HepG2 (cell line): ENCODE measurements around the gene GDE1. TPM values are rescaled to one million over a fixed set of nuclear protein-coding genes. Genes with fewer than 3 reads are reported as not detected.

Experiments used
- ATAC-seq: fragments of 200-7000 bp; cut with Tn5 transposase; 3 replicates; pipeline ENCODE4 v1.9.1; 2020; ENCODE audit warnings: mild to moderate bottlenecking, moderate library complexity
- BruUV-seq: library from RNA; stranded (reverse); fragments of 400-500 nt; replicated peaks from 2 replicates; lab custom pipeline; 2021; lab: Mats Ljungman, UMichigan
- CTCF ChIA-PET: fragments of 300-600 bp; formaldehyde crosslinking; extraction: SDS; loops from one replicate; lab custom pipeline; 2021; ENCODE audit warnings: low total read pairs, inconsistent platforms, low intra/inter-chr PET ratio; lab: Yijun Ruan, JAX
- POLR2A ChIA-PET: fragments of 350-600 bp; sonication (Branson Sonifier 250); formaldehyde crosslinking; loops from one replicate; lab custom pipeline; 2020; ENCODE audit warnings: antibody characterized with exemption, inconsistent platforms; lab: Yijun Ruan, JAX
- DNase-seq: peaks from one replicate; pipeline ENCODE4 v3.0.0-alpha.2; 2015; ENCODE audit warnings: low spot score
- FAIRE-seq: peaks from 3 replicates; lab custom pipeline; 2011; peaks lifted over from hg19 to GRCh38; lab: Jason Lieb, UNC
- H2AFZ ChIP-seq: one replicate; pipeline ENCODE4 v1.6.1; 2011; ENCODE audit warnings: low read length, inconsistent platforms
- H3K27ac ChIP-seq: fragments of 300-600 bp; 3 replicates; pipeline ENCODE4 v1.8.0; 2011; ENCODE audit warnings: mixed run types, mild to moderate bottlenecking, mixed read lengths, low read length, inconsistent platforms; ENCODE audit not compliant: insufficient read depth; ENCODE audit errors: extremely low read length
- H3K27me3 ChIP-seq, 2 experiments: fragments of 200-600 bp in 1 of 2; 2 replicates in 1 of 2; 3 replicates in 1 of 2; pipeline versions ENCODE4 v1.6.0 to v1.8.0; 2011; ENCODE audit warnings: low read length in 2 of 2, mild to moderate bottlenecking in 2 of 2, moderate library complexity in 2 of 2, inconsistent platforms in 1 of 2; ENCODE audit not compliant: insufficient read depth in 2 of 2, control insufficient read depth in 1 of 2
- H3K36me3 ChIP-seq, 2 experiments: fragments of 200-600 bp in 1 of 2; replicated peaks in 1 of 2; 2 replicates in 1 of 2; 3 replicates in 1 of 2; pipeline versions ENCODE4 v1.5.1 to v1.8.0; 2011; ENCODE audit warnings: low read length in 2 of 2, inconsistent platforms in 1 of 2; ENCODE audit not compliant: insufficient read depth in 2 of 2, control insufficient read depth in 1 of 2
- H3K4me1 ChIP-seq: 2 replicates; pipeline ENCODE4 v1.5.1; 2012; ENCODE audit warnings: low read length, inconsistent platforms; ENCODE audit not compliant: insufficient read depth
- H3K4me2 ChIP-seq: 2 replicates; pipeline ENCODE4 v1.6.0; 2011; ENCODE audit warnings: low read depth, low read length, inconsistent platforms
- H3K4me3 ChIP-seq, 3 experiments: fragments of 200-600 bp in 1 of 3; sonication (generic), shearing (Covaris generic) in 1 of 3; replicated peaks in 1 of 3; 2 replicates each; pipeline ENCODE4 v1.5.1; 2011 to 2016; ENCODE audit warnings: low read length in 3 of 3, inconsistent platforms in 2 of 3, low read depth in 2 of 3, mild to moderate bottlenecking in 2 of 3, control low read depth in 1 of 3, mixed read lengths in 1 of 3; ENCODE audit not compliant: insufficient read depth in 1 of 3
- H3K79me2 ChIP-seq: one replicate; pipeline ENCODE4 v1.6.1; 2011; ENCODE audit warnings: low read length, inconsistent platforms; ENCODE audit not compliant: insufficient read depth
- H3K9ac ChIP-seq: 2 replicates; pipeline ENCODE4 v1.6.0; 2011; ENCODE audit warnings: mild to moderate bottlenecking, low read depth, low read length, inconsistent platforms; ENCODE audit not compliant: insufficient read depth
- H3K9me3 ChIP-seq: 2 replicates; pipeline ENCODE4 v1.5.1; 2012; ENCODE audit warnings: mild to moderate bottlenecking, low read length
- H4K20me1 ChIP-seq: 2 replicates; pipeline ENCODE4 v1.6.0; 2011; ENCODE audit warnings: inconsistent platforms, mild to moderate bottlenecking, low read length, moderate library complexity; ENCODE audit not compliant: insufficient read depth
- FOSL2 ChIP-seq: sonication (generic); formaldehyde crosslinking; IDR thresholded peaks from 2 replicates; pipeline ENCODE4 v1.4.0; 2020; ENCODE audit warnings: missing genetic modification reagents
- RCOR2 ChIP-seq: IDR thresholded peaks from 2 replicates; pipeline ENCODE4 v1.6.1; 2016; ENCODE audit warnings: missing biosample characterization, missing genetic modification reagents
- RFXANK ChIP-seq: IDR thresholded peaks from 2 replicates; pipeline ENCODE4 v1.6.1; 2016
- SOX6 ChIP-seq, 2 experiments: fragments of 450-650 bp in 1 of 2; sonication (generic) in 1 of 2; formaldehyde crosslinking in 1 of 2; IDR thresholded peaks; 2 replicates each; pipeline versions ENCODE4 v1.4.0 to v1.6.1; 2017 to 2020; ENCODE audit warnings: antibody characterized with exemption in 1 of 2, mild to moderate bottlenecking in 1 of 2, missing genetic modification reagents in 1 of 2
- SRSF1 ChIP-seq: fragments of 200-400 bp; formaldehyde crosslinking; optimal IDR thresholded peaks from 2 replicates; pipeline ENCODE3; 2017; ENCODE audit warnings: mild to moderate bottlenecking, low read depth, low read length, moderate library complexity
- TEAD3 ChIP-seq: optimal IDR thresholded peaks from 2 replicates; pipeline ENCODE3; 2016; ENCODE audit warnings: borderline replicate concordance
- ZBTB3 ChIP-seq: sonication (generic); formaldehyde crosslinking; IDR thresholded peaks from 2 replicates; pipeline ENCODE4 v1.4.0; 2020; ENCODE audit warnings: low read depth, mild to moderate bottlenecking, moderate library complexity, missing genetic modification reagents, borderline replicate concordance
- ZC3H13 ChIP-seq: sonication (generic); formaldehyde crosslinking; IDR thresholded peaks from 2 replicates; pipeline ENCODE4 v1.8.1; 2023; ENCODE audit warnings: mild to moderate bottlenecking, missing genetic modification reagents, moderate library complexity
- ZNF143 ChIP-seq: sonication (generic); formaldehyde crosslinking; IDR thresholded peaks from 2 replicates; pipeline ENCODE4 v1.4.0; 2020; ENCODE audit warnings: missing genetic modification reagents
- ZNF230 ChIP-seq: sonication (generic); formaldehyde crosslinking; IDR thresholded peaks from 2 replicates; pipeline ENCODE4 v1.4.0; 2020; ENCODE audit warnings: mild to moderate bottlenecking, missing genetic modification reagents
- ZNF430 ChIP-seq: sonication (generic); formaldehyde crosslinking; IDR thresholded peaks from 2 replicates; pipeline ENCODE4 v1.9.0; 2021; ENCODE audit warnings: mild to moderate bottlenecking, missing genetic modification reagents
- ZNF619 ChIP-seq: sonication (generic); formaldehyde crosslinking; IDR thresholded peaks from 2 replicates; pipeline ENCODE4 v1.4.0; 2020; ENCODE audit warnings: mild to moderate bottlenecking, missing genetic modification reagents
- ZSCAN20 ChIP-seq: sonication (generic); formaldehyde crosslinking; IDR thresholded peaks from 2 replicates; pipeline ENCODE4 v1.4.0; 2020; ENCODE audit warnings: missing genetic modification reagents, mild to moderate bottlenecking, borderline replicate concordance
- WGBS: methylation state at CpG from one replicate; pipeline ENCODE4 v1.1.6; 2017; ENCODE audit warnings: low lambda C conversion rate; 5-methylcytosine and 5-hydroxymethylcytosine counted together
- in situ Hi-C: cut with HindIII; loops from 2 replicates; pipeline ENCODE4 v1.10.0; 2017; ENCODE audit warnings: low pct_unique_long_range_greater_than_20kb; ENCODE audit not compliant: extremely low pct_ligation_motif_present
- intact Hi-C: fragments of 100-400 bp; cut with micrococcal nuclease; formaldehyde crosslinking; loops from one replicate; pipeline ENCODE4 v1.10.0; 2022; ENCODE audit not compliant: unreplicated experiment
- polyA plus RNA-seq, 8 experiments: library from polyadenylated mRNA; depleted of rRNA in 3 of 8; stranded (reverse) in 7 of 8; unstranded in 1 of 8; fragments of >200 nt; fragmentation: Illumina TruSeq in 4 of 8; extraction: Trizol in 4 of 8; gene quantifications; 2 replicates each; pipeline versions ENCODE4 v1.2.1 to v1.2.3, GENCODE V29; 2011 to 2016; ENCODE audit warnings: low read depth in 4 of 8, missing spikeins in 1 of 8, mixed read lengths in 1 of 8; ENCODE audit not compliant: insufficient read depth in 1 of 8
- total RNA-seq, 5 experiments: library from RNA; depleted of rRNA; stranded (reverse); fragments of >200 nt; fragmentation: Illumina TruSeq; extraction: Trizol; gene quantifications; 2 replicates each; pipeline ENCODE4 v1.2.3, GENCODE V29; 2016; ENCODE audit warnings: low read depth in 1 of 5
- TF ChIP-seq, protein P1 (sequence below): IDR thresholded peaks from 2 replicates; pipeline ENCODE4 v1.4.0; 2020; ENCODE audit warnings: mild to moderate bottlenecking, missing genetic modification reagents
- TF ChIP-seq, protein P2 (sequence below): sonication (generic); formaldehyde crosslinking; IDR thresholded peaks from 2 replicates; pipeline ENCODE4 v1.4.0; 2020; ENCODE audit warnings: missing genetic modification reagents
- TF ChIP-seq, protein P3 (sequence below): sonication (generic); formaldehyde crosslinking; IDR thresholded peaks from 2 replicates; pipeline ENCODE4 v1.4.0; 2020; ENCODE audit warnings: missing genetic modification reagents, mild to moderate bottlenecking, borderline replicate concordance
- TF ChIP-seq, protein P4 (sequence below): sonication (generic); formaldehyde crosslinking; IDR thresholded peaks from 2 replicates; pipeline ENCODE4 v1.5.0; 2020; ENCODE audit warnings: missing genetic modification reagents

GDE1 gene
- total and polyA plus RNA-seq, 2 of the 13 experiments (the other 11 are each of a cell fraction or from before 2014, with no cell fraction given) = 35.9 to 59.0 TPM

DNA sequence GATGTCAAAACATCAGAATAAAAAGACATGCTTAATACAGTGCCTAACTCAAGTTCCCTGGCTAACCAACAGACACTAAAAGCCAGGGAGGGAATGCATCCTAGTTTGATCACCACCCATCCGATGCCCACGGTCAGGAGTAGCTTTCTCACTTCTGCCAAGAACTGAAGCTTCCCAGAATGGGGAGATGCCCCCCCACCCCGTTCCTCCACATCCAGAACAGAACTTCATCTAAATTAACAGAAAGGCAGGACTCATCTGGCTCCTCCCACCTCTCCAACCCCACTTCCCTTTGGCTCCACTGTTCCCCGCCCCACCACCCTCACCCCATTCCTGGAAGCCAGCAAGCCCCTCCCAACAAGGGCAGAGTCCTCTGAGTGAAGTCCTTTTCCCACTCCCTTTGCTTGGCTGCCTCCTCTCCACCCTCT lies 33.7 kb downstream of the GDE1 start:
- Histone ChIP-seq H3K79me2 (no peaks in the 10 kb centered on the region), H3K27me3 (peaks cover 0 to 9% of the 10 kb centered on the region in 2 experiments; a peak in 1 of 5 replicates), H3K9me3 (no peaks in the 10 kb centered on the region), H3K9ac (no peak overlapping the region), H3K4me1 (peaks cover 14% of the 10 kb centered on the region), H3K36me3 (no peaks in the 10 kb centered on the region), H4K20me1 (no peaks in the 10 kb centered on the region), H3K4me3 (peak overlapping the region in 1 of 3 experiments; percentile 25; a peak in 1 of 6 replicates), H3K27ac (no peak overlapping the region), H2AFZ (peak overlapping the region; percentile 61), H3K4me2 (peak overlapping the region; percentile 56)
- POLR2A ChIA-PET = no interaction called here
- FAIRE-seq = peak; percentile 72
- BruUV-seq = no TSS peak
- CTCF ChIA-PET = no interaction called here
- intact Hi-C loops (loop anchor here (5.0 kb wide), 1 partner anchor 101 kb away; no protein-coding TSS in a partner anchor), in situ Hi-C loops (no loop called here)
- no peak for DNase-seq
- ATAC-seq = peak; percentile 68
- WGBS = 25% methylated on average over 4 of the region's 4 CpGs
- TF ChIP-seq, protein P1, sequence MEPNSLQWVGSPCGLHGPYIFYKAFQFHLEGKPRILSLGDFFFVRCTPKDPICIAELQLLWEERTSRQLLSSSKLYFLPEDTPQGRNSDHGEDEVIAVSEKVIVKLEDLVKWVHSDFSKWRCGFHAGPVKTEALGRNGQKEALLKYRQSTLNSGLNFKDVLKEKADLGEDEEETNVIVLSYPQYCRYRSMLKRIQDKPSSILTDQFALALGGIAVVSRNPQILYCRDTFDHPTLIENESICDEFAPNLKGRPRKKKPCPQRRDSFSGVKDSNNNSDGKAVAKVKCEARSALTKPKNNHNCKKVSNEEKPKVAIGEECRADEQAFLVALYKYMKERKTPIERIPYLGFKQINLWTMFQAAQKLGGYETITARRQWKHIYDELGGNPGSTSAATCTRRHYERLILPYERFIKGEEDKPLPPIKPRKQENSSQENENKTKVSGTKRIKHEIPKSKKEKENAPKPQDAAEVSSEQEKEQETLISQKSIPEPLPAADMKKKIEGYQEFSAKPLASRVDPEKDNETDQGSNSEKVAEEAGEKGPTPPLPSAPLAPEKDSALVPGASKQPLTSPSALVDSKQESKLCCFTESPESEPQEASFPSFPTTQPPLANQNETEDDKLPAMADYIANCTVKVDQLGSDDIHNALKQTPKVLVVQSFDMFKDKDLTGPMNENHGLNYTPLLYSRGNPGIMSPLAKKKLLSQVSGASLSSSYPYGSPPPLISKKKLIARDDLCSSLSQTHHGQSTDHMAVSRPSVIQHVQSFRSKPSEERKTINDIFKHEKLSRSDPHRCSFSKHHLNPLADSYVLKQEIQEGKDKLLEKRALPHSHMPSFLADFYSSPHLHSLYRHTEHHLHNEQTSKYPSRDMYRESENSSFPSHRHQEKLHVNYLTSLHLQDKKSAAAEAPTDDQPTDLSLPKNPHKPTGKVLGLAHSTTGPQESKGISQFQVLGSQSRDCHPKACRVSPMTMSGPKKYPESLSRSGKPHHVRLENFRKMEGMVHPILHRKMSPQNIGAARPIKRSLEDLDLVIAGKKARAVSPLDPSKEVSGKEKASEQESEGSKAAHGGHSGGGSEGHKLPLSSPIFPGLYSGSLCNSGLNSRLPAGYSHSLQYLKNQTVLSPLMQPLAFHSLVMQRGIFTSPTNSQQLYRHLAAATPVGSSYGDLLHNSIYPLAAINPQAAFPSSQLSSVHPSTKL (CRISPR knock-in tag) = 0 out of 2 replicates have a peak, but pooled peaks have one; percentile 22
- TF ChIP-seq, protein P2, sequence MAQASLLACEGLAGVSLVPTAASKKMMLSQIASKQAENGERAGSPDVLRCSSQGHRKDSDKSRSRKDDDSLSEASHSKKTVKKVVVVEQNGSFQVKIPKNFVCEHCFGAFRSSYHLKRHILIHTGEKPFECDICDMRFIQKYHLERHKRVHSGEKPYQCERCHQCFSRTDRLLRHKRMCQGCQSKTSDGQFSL = peak; percentile 30; the same call in 1 of the 2 replicates
- TF ChIP-seq TEAD3 (CRISPR knock-in tag) (peak; percentile 22), RCOR2 (CRISPR knock-in tag) (no peak), RFXANK (CRISPR knock-in tag) (no peak), ZNF230 (CRISPR knock-in tag) (no peak), ZNF143 (CRISPR knock-in tag) (no peak), ZC3H13 (CRISPR knock-in tag) (no peak), ZNF619 (no peak), SOX6 (IDR thresholded peaks at IDR 0.05) (no peak), SOX6 (CRISPR knock-in tag; IDR thresholded peaks at IDR 0.05) (0 out of 2 replicates have a peak, but pooled peaks have one; percentile 12), FOSL2 (CRISPR knock-in tag) (no peak), ZNF430 (peak; percentile 30; the same call in 1 of the 2 replicates), ZBTB3 (CRISPR knock-in tag) (no peak), SRSF1 (no peak), ZSCAN20 (CRISPR knock-in tag) (no peak)
- TF ChIP-seq, protein P3, sequence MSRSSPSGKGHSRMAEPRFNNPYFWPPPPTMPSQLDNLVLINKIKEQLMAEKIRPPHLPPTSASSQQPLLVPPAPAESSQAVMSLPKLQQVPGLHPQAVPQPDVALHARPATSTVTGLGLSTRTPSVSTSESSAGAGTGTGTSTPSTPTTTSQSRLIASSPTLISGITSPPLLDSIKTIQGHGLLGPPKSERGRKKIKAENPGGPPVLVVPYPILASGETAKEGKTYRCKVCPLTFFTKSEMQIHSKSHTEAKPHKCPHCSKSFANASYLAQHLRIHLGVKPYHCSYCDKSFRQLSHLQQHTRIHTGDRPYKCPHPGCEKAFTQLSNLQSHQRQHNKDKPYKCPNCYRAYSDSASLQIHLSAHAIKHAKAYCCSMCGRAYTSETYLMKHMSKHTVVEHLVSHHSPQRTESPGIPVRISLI (CRISPR knock-in tag) = no peak
- TF ChIP-seq, protein P4, sequence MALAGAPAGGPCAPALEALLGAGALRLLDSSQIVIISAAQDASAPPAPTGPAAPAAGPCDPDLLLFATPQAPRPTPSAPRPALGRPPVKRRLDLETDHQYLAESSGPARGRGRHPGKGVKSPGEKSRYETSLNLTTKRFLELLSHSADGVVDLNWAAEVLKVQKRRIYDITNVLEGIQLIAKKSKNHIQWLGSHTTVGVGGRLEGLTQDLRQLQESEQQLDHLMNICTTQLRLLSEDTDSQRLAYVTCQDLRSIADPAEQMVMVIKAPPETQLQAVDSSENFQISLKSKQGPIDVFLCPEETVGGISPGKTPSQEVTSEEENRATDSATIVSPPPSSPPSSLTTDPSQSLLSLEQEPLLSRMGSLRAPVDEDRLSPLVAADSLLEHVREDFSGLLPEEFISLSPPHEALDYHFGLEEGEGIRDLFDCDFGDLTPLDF (CRISPR knock-in tag) = no peak
